Measurements from ENCODE around the gene PALLD.
"Not testable (repeated sequence)": the region's sequence is repeated elsewhere in the genome, so short reads cannot be mapped to it uniquely, and the experiment has no call there.

The PALLD gene

DNA sequence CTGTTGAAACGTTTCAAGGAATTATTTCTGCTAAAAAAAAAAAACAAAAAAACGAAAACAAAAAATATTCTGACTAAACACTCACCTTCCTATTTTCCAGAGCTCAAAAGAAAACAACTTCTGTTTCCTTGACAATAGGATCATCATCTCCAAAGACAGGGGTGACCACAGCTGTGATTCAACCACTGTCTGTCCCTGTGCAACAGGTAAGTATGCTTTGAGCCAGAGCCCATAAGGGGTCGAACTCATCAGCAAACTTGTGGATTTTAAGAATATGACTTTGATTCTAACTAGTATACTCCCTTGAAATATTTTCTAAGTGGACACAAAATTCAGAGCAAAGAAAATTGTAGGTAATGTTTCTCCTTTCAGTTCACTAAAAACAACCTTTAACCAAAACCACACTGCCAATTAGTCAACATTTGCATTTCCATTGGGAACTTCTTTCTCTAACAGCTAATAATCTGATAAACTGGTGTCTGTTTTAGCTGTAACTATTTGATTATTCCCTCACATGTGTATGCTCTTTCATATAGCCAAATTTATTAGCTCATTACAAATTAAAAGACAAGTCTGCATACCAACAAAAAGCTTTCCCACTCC, 186.1 kb downstream of the PALLD start:
- DNase-seq: no peak

DNA sequence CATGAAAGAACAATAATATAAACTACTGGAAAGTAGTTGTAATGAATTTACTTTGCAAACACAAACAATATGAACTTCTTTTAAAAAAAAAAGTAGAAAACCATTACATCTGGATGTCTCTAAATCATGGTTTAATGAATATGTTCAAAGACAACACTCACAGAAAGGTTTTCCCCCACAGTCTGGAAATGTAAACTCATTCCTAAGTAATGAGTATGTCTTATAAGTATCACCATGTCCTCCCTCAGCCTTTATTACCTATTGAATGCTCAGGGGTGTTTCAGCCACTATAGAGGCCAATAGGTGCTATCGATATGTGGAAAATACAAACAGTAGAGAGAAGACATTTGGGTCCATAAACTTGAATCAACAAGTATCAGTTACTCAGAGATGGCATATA, 186.7 kb downstream of the PALLD start:
- no peak for DNase-seq

GRCh38 chr4:168685136-168685809, 188.4 kb downstream of the PALLD start:
- no peak for DNase-seq

DNA sequence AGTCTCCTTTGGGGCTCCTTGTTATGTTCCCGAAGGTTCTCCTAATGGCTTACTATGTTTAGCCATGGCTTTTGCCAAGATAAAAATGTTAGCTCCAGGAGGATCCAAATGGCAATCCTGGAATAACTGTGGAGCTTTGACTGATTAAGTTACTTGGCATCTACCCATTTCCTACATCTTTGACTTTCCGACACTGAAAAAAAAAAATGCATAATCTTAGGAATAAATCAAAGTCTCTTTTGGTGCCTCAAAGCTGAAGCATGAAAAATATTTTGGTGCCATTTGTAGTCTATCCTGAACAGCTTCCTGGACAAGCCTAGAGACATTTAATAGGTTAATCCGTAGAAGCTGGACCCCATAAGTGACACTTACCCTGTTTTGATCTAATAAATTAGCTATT, 191.7 kb downstream of the PALLD start:
- DNase-seq: no peak

DNA sequence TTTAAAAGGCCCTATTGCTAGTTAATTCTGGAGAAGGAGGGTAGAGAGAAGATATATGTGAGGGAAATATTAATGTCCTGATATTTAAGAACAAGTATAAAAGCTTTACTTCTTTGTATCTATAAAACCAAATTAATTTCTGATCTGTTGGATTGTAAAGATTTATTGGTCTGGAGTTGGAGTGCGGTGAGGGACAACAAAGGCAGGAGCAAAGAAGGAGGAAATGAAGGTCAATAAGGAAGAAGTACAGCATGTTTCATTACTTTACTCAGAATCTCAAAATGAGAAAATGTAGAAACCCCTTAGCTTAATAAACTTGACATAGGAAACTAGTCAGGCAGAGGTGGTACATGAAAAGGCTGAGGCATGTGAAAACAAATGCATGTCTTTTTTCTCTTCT, 192.9 kb downstream of the PALLD start:
- no peak for DNase-seq

DNA sequence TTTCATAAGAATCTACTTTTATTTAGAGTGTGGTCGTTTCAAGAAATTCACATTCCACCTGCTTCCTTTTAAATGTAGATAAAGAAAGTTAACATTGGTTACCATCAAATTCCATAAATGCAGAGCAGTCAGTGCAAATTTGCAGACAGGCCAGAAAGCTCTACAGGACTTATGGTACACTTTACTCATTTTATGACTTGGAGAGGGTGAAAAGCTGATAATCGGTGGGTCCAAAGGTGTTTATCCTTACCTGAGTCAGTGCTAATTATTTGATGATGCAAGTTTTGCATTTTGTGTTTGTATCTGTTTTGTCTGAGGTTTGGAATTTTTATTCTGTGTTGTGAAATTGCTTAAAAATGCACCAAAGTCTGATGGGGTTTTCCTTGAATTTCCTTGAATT, 193.3 kb downstream of the PALLD start:
- DNase-seq: no peak

DNA sequence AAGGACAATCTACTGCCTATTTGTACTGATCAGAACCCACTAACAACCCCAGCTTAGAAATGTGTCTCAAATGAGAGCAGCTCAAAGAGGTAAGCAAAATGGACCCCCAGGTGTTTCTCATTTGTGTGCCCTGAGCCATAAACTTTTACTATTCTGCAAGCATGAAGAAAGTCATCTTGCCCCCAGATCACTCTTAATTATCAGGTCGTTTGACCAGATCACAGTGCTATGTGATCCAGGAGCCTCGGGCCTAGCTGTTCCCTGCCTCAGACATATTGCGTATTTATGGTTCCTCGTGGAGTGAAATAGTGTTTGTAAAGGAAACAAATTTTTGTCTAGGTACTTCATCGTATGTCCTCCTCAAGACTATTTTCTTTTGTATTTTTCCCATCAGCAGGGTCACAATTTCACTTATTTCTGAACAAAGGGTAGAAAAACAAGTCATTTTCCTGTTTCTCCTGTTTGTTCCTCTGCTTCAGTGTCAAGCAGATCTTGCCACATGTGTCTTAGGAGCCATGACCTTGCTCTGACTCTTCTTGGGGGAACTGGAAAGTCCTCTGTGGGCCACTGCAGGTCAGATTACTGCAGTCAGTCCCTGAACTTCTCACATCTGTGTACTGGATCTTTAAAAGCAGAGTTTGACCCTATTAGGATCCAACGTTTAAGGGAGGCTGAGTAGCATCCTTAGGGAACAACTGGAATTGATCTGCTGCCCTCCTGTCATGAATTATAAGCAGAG, 194.9 kb downstream of the PALLD start:
- DNase-seq: no peak

- DNase-seq: no peak
Measured at GRCh38 chr4:168693750-168694490, 197.1 kb downstream of the PALLD start.

DNA sequence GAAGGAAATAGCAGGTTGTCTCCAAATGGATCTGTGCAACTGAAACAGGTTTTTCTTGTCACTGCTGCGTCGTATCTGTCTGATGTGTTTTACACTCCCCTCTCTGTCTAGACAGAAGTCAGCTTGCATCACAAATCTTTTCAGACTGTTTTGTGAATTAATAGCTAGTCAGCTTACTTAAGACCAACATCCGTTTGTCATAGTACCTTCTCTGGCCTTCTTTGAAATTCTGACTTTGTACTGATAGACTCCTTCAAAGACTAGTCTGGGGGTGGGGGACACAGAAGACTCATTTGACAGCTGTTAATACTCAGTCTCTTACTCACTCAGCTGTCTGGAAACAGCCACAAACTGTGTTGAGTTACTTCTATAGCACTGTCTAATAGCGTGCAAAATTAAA, 197.8 kb downstream of the PALLD start:
- DNase-seq: no peak

DNA sequence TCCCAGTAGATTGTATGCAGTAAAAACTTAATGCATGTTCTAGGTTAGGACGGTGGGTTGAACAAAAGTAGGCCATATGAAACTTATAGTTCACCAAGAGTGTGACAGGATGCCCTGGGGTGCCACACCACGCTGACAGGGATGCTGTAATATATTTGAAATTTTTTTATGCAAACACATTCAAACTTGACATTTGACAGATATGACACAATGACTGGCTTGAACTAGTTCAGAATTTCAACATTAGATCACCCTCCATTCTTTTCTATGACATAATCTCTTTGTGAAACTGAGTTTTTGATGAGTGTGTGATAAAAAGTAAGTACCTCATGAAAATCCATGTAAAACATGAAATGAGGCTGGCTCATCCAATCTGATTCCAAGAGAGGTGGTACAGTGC, 198.4 kb downstream of the PALLD start:
- no peak for DNase-seq

GRCh38 chr4:168696280-168696679, 199.4 kb downstream of the PALLD start:
- no peak for DNase-seq

- DNase-seq: no peak
Measured at GRCh38 chr4:168696826-168697225, 200.0 kb downstream of the PALLD start.

GRCh38 chr4:168699224-168699878, 202.5 kb downstream of the PALLD start:
- no peak for DNase-seq

GRCh38 chr4:168701061-168701460, 204.2 kb downstream of the PALLD start:
- no peak for DNase-seq

GRCh38 chr4:168702581-168703087, 205.8 kb downstream of the PALLD start:
- DNase-seq: not testable (repeated sequence)

DNA sequence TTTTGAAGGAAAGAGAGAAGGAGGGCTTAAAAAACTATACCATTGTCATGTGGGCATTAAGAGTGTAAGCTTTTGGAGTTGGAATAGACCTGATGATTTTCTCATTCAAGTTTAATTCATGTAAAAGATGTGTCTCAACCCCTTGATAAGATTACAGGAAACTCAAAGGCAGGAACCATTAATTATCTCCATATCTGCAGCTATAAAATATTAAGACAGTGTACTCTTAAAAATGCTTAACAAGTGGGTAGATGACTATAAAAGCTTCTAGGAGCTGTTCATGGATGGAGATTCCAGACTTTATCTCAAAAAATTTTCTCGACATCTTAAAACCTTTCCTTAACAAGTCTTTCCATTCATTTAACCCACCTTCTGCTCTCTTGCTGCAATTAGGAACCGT, 208.3 kb downstream of the PALLD start:
- no peak for DNase-seq

GRCh38 chr4:168707205-168707604, 210.4 kb downstream of the PALLD start:
- no peak for DNase-seq

GRCh38 chr4:168708108-168708507, 211.3 kb downstream of the PALLD start:
- no peak for DNase-seq

- DNase-seq: peak; percentile 19 to 50
Measured at GRCh38 chr4:168710353-168710946, 213.6 kb downstream of the PALLD start.

DNA sequence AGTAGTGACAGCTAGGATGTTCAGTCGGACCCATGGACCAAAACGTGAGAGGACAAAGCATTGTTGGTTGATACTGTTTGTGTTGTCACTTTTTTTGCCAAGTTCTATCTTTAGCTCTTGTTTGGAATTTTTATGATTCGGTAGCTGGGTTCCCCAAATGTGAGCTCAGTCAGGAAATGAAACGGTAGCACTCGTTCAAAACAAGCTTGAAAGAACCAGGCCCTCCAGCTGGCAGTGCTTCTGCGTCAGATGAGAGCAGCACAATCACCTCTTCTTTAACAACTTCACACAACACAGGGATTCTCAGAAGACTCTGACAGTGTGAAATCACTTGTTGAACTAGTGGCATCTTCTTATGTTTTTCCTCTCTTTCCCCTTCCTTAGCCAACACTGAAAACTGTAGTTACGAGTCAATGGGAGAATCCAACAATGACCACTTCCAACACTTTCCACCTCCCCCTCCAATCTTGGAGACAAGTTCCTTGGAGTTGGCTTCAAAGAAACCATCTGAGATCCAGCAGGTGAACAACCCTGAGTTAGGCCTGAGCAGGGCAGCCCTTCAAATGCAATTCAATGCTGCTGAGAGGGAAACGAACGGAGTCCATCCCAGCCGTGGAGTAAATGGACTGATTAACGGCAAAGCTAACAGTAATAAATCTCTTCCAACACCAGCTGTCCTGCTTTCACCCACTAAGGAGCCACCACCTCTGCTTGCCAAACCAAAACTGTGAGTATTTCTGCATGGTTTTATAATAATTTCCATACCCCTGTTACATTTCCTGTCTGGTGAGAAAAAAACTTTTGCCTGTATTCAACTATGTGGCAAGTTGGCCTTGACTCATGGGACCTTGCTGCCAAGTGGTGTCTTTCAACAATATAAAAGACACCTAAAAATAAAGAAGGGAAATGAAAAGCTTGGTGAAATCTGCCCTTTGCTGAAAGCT, 214.6 kb downstream of the PALLD start:
- DNase-seq: no peak

DNA sequence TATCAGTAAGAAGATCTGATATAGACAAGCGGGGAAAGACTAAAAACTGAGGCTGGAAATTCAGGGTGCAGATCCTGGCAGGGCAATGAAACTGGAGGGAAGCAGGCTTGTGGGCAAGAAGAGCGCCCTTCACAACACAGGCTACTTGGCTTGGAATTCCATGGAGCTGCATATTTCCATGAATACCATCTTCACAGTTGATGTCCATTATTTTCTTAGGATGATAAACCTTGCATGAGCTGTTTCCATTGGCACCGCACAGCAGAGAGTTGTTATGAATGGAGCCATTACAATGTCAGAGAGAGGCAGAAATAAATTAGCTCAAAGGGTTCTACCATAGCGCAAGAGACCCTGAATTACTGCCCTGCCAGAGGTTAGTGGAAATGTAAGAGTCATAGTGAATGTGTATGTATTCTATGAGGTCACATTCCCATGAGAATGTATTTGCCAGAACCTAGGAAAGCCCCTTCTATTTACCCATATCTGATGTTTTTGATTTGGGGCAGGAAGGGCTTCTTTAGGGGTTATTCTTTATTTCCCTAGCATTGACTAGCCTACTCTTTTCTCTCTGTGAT, 215.6 kb downstream of the PALLD start:
- DNase-seq: no peak
